LNCAP (cell line): ENCODE measurements around the gene KAZALD1.

Experiments used
- CTCF ChIP-seq: fragments of 450-650 bp; IDR thresholded peaks from 2 replicates; pipeline ENCODE4 v1.5.1; 2017; ENCODE audit warnings: mild to moderate bottlenecking

KAZALD1 gene

GRCh38 chr10:101047268-101047667 lies 14.5 kb upstream of the KAZALD1 start:
- TF ChIP-seq CTCF, result no peak

- TF ChIP-seq CTCF, result no peak
Observed at GRCh38 chr10:101047961-101048892, 13.6 kb upstream of the KAZALD1 start.

- TF ChIP-seq CTCF, result peak; percentile 57
Observed at GRCh38 chr10:101050208-101051069, 11.3 kb upstream of the KAZALD1 start.

- TF ChIP-seq CTCF, result no peak
Observed at GRCh38 chr10:101052285-101052684, 9.5 kb upstream of the KAZALD1 start.

- no peak for TF ChIP-seq CTCF
Observed at GRCh38 chr10:101053516-101053915, 8.3 kb upstream of the KAZALD1 start.

GRCh38 chr10:101054351-101054750 lies 7.4 kb upstream of the KAZALD1 start:
- TF ChIP-seq CTCF, result no peak

- TF ChIP-seq CTCF, result no peak
Observed at GRCh38 chr10:101054876-101055275, 6.9 kb upstream of the KAZALD1 start.
